ENCODE measurements around the gene KCNMB2.

Gene KCNMB2

GRCh38 chr3:178762385-178762784, 226.1 kb downstream of the KCNMB2 start:
- DNase-seq, result no peak

DNA sequence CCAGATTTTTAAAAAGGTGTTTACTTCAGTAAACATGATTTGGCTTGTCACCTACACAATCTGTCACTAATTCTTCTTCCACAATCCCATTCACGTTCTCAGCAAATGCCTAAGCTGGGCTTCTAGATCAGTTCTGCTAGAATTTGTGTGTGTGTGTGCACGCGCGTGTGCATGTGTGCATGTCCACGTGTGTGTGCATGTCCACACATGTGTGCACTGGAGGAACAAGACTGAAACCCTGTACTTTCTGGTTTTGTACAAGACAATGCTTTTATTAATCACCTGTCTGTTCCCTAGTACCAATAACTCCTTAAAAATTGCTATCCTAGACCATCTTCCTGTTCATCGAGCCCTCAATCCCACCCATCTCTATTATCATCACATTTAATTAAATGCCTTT, 229.2 kb downstream of the KCNMB2 start:
- no peak for DNase-seq

DNA sequence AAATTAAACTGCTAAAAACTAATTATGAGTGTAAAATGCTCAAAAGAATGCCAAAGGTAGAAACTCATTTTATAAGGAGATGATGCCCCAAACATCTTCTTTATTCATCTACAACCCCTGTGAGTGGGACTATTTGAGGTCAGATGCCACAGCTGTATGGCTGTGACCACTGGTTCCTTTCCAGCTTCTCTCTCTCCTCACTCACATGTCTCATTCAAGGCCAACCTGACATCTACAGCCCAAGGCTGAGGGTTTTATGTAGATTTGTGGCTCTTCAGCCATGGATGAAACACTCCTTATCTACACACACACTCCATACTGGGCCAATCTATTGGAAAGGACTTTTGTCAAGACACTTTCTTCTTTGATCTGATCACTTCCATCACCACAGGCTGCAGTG, 231.3 kb downstream of the KCNMB2 start:
- DNase-seq, result no peak

DNA sequence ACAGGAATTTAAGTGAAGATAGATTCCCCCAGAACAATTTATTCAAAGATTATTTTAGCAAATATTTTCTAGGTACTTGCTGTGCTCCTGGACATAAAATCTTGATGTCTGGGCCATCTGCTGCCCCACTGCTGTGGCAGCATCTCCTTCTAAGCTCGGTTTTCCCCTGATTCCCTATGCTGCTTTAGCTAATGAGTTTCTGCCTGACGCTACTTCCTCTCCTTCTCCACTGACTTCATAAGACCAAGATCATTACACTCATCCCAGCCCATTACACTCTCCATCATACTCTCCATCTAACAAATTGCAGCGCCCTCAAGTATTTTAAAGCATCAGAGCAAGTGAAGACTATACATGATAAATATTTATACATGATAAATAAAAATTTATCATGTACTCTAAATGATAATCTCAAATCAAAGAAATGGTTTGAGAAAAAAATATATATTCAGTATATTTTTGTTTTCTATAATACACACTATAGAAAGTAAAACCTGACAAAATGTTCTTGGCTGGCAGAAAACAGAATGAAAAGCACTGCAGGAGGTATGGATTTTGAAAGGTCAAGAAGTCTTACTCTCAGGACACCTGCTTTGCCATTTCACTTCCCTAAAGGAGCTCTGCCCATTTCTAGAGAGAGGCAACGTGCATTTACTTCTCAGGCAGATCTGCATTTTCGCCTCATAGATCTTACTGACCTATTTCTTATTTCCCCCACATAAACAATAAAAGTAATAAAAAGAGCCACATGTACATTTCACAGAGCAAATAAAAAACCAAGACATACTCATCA, 232.0 kb downstream of the KCNMB2 start:
- no peak for DNase-seq

- no peak for DNase-seq
These were observed 235.3 kb downstream of the KCNMB2 start for GRCh38 chr3:178771511-178771910.

- no peak for DNase-seq
These were observed 236.5 kb downstream of the KCNMB2 start for GRCh38 chr3:178772746-178773145.

GRCh38 chr3:178773358-178773757, 237.1 kb downstream of the KCNMB2 start:
- DNase-seq, result no peak

GRCh38 chr3:178777718-178778411, 241.6 kb downstream of the KCNMB2 start:
- DNase-seq, result peak; percentile 42

DNA sequence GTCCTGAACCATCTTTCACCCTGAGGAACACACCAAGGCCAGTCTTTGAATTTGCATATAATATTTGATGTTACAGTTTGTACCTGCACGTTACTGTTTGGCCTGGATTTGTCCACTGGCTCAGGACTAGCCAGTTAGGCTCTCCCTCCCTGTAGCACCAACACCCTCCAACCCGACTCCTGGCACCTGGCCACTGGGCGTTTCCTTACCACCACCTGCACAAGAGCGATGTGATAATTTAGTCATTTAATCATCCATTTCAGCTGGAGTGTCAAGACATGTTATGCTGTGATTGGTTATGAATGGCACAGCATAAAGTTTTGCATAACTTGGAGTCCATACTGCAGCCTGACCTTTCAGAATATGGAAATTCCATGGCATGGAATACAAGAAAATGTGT, 242.4 kb downstream of the KCNMB2 start:
- DNase-seq, result no peak

DNA sequence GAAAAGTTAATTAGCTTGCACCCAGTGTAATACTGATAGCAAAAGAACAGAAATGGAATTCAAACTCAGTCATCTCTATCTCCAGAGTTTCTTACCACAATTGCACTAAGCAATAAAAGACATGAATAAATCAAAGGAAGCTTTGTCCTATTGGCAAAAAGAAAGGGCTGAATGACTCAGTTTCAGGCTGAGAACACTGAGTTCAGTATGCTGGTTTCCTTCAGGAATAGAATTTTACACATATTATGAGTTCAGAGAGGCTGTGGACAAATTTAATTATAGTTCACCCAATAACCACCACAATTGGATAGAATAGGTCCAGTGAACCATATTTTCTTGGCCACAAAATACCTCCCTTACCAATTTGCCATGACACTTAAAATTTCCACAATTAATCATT, 249.7 kb downstream of the KCNMB2 start:
- DNase-seq, result no peak

DNA sequence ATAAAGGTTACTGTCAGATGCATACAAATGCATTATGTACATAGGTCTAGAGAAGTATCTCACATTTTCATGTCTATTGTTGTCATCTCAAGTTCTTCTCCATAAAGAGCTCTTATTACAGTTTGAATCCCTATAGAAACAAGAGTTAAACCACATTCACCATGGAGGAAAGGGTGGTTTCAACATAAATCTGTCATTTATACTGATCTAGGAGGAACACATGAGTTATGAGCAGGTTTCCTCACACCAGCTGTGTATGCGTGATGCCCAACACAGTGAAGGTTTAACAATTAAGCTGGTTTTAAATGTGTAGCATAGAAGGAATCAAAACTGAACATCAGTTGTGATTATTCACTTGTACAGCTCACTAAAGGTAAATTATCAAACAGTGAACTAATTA, 251.7 kb downstream of the KCNMB2 start:
- no peak for DNase-seq

DNA sequence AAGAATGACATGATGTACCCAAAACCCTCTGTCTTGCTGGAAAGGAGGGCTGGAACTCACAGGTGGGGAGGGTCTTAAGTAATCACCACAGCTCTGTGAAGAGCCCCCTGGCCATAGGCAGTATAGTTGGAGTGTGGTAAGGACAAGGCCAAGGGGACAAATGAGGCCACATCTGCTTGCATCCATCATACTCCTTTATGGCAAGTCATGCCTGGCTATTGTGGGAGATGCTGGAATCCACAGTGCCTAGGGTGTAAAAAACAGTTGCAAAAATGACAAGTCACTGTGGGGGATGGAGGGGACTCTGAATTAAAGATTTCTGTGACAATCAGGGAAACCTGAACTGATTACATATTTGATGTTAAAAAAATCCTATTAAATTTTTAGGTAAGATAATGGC, 258.5 kb downstream of the KCNMB2 start:
- no peak for DNase-seq

DNA sequence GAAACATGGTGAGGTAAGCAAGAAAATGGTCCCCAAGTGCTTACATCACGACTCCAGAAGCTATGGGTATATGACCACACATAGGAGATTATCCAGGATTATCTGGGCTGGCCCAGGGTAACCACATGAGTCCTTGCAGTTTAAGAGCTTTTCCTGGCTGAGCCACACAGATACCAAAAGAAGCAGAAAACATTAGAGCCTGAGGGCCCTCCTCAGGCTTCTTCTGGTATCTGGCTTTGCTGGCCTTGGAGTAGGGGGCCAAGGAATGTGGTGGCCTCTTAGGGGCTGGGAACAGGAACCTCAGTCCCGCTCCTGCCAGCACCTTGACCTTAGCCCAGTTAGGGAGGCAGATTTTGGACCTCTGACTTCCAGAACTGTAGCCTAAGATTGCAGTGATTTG, 259.1 kb downstream of the KCNMB2 start:
- no peak for DNase-seq

DNA sequence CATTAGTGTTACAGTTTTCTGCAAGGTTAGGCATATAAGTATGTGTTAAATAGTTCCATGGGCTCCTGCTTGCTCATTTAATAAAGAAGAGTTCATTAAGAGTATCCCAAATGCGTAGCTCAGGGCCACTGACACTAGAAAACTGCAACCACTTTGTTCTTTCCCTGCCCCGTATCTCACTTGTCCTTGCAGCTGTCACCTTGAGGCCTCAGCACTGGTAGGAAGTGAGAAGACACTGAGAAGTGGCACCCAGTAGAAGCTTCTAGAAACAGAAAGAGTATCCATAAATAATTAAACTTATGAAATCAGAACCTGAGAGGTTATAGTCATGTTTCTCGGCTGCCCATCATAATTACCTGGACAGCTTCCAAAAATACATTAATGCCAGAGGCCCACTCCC, 266.0 kb downstream of the KCNMB2 start:
- DNase-seq, result no peak

- DNase-seq, result peak; percentile 12
These were observed 266.9 kb downstream of the KCNMB2 start for GRCh38 chr3:178802993-178803693.

GRCh38 chr3:178804606-178805005, 268.4 kb downstream of the KCNMB2 start:
- no peak for DNase-seq

- no peak for DNase-seq
These were observed 269.5 kb downstream of the KCNMB2 start for GRCh38 chr3:178805741-178806140.

DNA sequence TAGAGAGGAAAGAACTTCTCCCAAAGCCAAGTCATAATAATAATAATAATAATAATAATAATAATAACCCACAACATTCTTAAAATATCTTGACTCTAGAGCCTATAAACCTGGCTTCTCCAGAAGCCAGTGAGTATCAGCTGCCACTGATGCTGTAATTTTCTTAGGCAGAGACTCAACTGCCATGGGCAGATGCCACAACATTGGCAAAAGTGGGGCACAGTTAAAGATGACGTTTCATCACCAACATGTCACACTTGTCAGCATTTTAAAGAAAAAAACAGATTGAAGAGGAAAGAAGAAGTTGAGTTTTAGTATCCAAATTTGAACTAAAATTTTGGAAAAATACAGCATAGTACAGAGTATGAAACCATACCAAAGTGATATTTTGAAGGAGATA, 270.4 kb downstream of the KCNMB2 start:
- no peak for DNase-seq

- DNase-seq, result no peak
These were observed 271.5 kb downstream of the KCNMB2 start for GRCh38 chr3:178807694-178808093.

DNA sequence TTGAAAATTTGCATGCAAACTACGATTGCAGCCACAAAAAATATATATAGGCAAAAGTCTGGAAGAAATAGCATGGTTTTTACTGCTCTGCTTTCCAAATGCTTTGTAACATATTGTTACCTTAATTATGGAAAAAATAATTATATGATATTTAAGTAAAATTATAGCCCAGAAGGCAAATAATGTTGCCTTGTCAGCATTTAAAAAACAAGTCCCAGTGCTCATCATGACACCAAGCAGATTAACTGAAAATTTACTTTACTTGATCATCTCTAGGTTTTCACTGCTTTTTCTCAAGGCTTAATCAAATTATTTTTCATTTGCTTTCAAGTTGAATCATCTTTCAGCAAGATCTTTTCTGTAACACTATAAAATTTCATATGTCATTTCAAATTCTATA, 272.5 kb downstream of the KCNMB2 start:
- DNase-seq, result no peak

- no peak for DNase-seq
These were observed 273.9 kb downstream of the KCNMB2 start for GRCh38 chr3:178810181-178810580.

DNA sequence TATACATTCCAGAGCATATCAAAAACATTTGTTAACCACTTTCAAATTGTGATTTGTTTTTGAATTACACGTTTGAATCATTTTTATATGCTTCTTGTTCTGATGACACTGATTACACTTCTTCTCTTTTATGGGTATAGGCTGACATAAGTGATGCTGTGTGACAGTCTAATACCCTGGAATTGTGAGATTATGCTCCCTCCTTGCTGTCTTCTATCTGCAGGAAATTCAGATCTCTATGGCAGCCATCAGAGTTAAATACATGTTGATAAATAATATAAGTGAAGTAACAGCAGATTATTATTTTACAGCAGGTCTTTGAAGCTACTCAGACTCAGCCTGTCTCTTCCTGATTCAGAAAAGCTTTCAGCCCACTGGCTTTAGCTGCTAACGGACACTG, 286.5 kb downstream of the KCNMB2 start:
- DNase-seq, result no peak

DNA sequence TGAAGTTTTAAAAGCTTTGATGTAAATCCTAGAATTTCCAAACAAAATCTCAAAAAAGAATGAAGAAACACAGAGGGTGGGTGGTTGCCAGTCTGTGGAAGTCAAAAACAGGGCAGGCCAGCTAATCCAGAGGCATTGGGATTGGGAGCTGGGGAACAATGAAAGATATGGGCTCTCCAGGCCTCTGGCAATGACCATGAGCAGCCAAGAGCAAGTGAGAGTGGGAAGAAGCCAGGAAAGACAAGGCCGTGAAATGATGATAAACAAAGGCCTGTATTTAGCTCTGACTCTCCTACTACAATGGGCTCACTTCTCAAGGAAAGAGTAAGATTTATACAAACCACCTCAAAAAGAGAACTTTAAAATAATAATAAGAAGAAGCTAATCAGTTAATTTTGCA, 286.9 kb downstream of the KCNMB2 start:
- no peak for DNase-seq
